ENCODE measurements around the gene PSMD4. TPM values are rescaled to one million over a fixed set of nuclear protein-coding genes. Genes with fewer than 3 reads are reported as not detected.

Gene PSMD4
- total RNA-seq, 4 donors from 2014 or later, result 157 to 195 (median 176) TPM

GRCh38 chr1:151213560-151213959 is 41.0 kb upstream of the PSMD4 start:
- no peak overlapping the region for H3K4me3 ChIP-seq
- peaks cover 9 to 33% (median 28%) of the 10 kb centered on the region in 4 donors for H3K36me3 ChIP-seq
- intact Hi-C loops (cut with DNase I), result no loop called here
- DNase-seq (ENCODE audit: extremely low spot score), result no peak
- no peak for TF ChIP-seq EP300 (IDR thresholded peaks at IDR 0.05)
- TF ChIP-seq POLR2A (IDR thresholded peaks at IDR 0.05; ENCODE audit: low read depth), result no peak
- TF ChIP-seq POLR2AphosphoS5 (IDR thresholded peaks at IDR 0.05), result no peak
- TF ChIP-seq, protein P1, sequence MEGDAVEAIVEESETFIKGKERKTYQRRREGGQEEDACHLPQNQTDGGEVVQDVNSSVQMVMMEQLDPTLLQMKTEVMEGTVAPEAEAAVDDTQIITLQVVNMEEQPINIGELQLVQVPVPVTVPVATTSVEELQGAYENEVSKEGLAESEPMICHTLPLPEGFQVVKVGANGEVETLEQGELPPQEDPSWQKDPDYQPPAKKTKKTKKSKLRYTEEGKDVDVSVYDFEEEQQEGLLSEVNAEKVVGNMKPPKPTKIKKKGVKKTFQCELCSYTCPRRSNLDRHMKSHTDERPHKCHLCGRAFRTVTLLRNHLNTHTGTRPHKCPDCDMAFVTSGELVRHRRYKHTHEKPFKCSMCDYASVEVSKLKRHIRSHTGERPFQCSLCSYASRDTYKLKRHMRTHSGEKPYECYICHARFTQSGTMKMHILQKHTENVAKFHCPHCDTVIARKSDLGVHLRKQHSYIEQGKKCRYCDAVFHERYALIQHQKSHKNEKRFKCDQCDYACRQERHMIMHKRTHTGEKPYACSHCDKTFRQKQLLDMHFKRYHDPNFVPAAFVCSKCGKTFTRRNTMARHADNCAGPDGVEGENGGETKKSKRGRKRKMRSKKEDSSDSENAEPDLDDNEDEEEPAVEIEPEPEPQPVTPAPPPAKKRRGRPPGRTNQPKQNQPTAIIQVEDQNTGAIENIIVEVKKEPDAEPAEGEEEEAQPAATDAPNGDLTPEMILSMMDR (IDR thresholded peaks at IDR 0.05), result no peak
- no peaks in the 10 kb centered on the region for H3K27me3 ChIP-seq
- 30% methylated on average over 2 of the region's 2 CpGs for WGBS
- H3K4me1 ChIP-seq, result peaks cover 12 to 85% (median 66%) of the 10 kb centered on the region in 4 donors
- H3K9me3 ChIP-seq, result no peaks in the 10 kb centered on the region
- H3K27ac ChIP-seq (replicated peaks in 1 of 4), result peak overlapping the region in 1 of 4 donors; percentile 37

- WGBS, result 77% methylated on average over 1 of the region's 1 CpG
- Histone ChIP-seq H3K9me3 (no peaks in the 10 kb centered on the region), H3K36me3 (peaks cover 0 to 30% (median 28%) of the 10 kb centered on the region in 4 donors), H3K4me3 (no peak overlapping the region), H3K27ac (replicated peaks in 1 of 4) (no peak overlapping the region), H3K27me3 (no peaks in the 10 kb centered on the region), H3K4me1 (peaks cover 17 to 49% (median 46%) of the 10 kb centered on the region in 4 donors)
- TF ChIP-seq EP300 (IDR thresholded peaks at IDR 0.05) (no peak), POLR2AphosphoS5 (IDR thresholded peaks at IDR 0.05) (no peak), POLR2A (IDR thresholded peaks at IDR 0.05; ENCODE audit: low read depth) (no peak)
- TF ChIP-seq, protein P1 (IDR thresholded peaks at IDR 0.05), result no peak
- no peak for DNase-seq (ENCODE audit: extremely low spot score)
- intact Hi-C loops (cut with DNase I), result no loop called here
Measured at GRCh38 chr1:151221616-151222015, 32.9 kb upstream of the PSMD4 start.

DNA sequence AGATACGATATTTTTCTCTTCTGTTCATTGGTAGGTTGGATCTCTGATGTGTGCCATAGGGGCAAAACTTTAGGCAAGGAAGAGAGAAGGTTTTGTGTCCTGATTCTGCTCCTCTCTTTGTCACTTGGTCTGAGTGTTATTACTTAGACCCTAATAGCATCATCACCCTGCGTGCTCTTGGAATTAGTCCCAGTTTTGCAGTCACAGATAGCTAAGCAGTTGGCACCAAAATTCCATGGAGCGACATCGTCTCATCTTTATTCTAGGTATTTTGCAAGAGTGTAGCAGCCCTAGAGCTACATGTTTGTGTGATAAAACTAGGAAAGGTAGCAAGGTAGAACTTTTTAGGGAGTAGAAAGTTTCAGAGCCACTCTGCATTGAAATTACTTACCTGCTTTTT is 32.4 kb upstream of the PSMD4 start:
- no peak for TF ChIP-seq EP300 (IDR thresholded peaks at IDR 0.05)
- TF ChIP-seq POLR2AphosphoS5 (IDR thresholded peaks at IDR 0.05), result no peak
- no peak for TF ChIP-seq POLR2A (IDR thresholded peaks at IDR 0.05; ENCODE audit: low read depth)
- TF ChIP-seq, protein P1 (IDR thresholded peaks at IDR 0.05), result no peak
- H3K27me3 ChIP-seq, result no peaks in the 10 kb centered on the region
- H3K4me3 ChIP-seq, result no peak overlapping the region
- DNase-seq (ENCODE audit: extremely low spot score), result no peak
- intact Hi-C loops (cut with DNase I), result no loop called here
- H3K27ac ChIP-seq (replicated peaks in 1 of 4), result no peak overlapping the region
- peaks cover 17 to 46% (median 42%) of the 10 kb centered on the region in 4 donors for H3K4me1 ChIP-seq
- peaks cover 2 to 34% (median 33%) of the 10 kb centered on the region in 4 donors for H3K36me3 ChIP-seq
- WGBS, result 56% methylated on average over 4 of the region's 4 CpGs
- H3K9me3 ChIP-seq, result no peaks in the 10 kb centered on the region

DNA sequence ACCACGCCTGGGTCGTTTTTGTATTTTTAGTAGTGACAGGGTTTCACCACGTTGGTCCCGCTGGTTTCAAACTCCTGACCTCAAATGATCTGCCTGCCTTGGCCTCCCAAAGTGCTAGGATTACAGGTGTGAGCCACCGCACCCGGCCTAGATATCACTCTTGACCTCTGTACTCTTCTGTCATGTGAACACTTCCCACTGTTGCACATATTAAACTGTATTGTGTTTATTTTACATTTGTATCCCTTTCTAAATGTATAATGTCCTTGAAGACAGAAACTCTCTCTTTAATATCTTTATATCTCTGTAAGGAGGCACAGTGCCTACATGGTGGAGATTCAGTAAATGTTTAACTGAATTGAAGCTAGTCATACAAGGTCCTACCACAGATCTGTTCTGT is 19.3 kb upstream of the PSMD4 start:
- Histone ChIP-seq H3K27me3 (no peaks in the 10 kb centered on the region), H3K36me3 (peaks cover 73 to 100% (median 99%) of the 10 kb centered on the region in 4 donors), H3K4me1 (peaks cover 0 to 11% (median 9%) of the 10 kb centered on the region in 4 donors), H3K27ac (replicated peaks in 1 of 4) (peak overlapping the region in 1 of 4 donors; percentile 8), H3K9me3 (no peaks in the 10 kb centered on the region), H3K4me3 (no peak overlapping the region)
- 82% methylated on average over 6 of the region's 6 CpGs for WGBS
- TF ChIP-seq POLR2AphosphoS5 (IDR thresholded peaks at IDR 0.05) (no peak), POLR2A (IDR thresholded peaks at IDR 0.05; ENCODE audit: low read depth) (no peak), EP300 (IDR thresholded peaks at IDR 0.05) (no peak)
- TF ChIP-seq, protein P1 (IDR thresholded peaks at IDR 0.05), result no peak
- DNase-seq (ENCODE audit: extremely low spot score), result no peak
- intact Hi-C loops (cut with DNase I), result no loop called here
